HepG2 (cell line): ENCODE data around the gene PCNT. TPM values are rescaled to one million over a fixed set of nuclear protein-coding genes. Genes with fewer than 3 reads are reported as not detected.

Source experiments
- ATAC-seq: fragments of 200-7000 bp; cut with Tn5 transposase; 3 replicates; pipeline ENCODE4 v1.9.1; 2020; ENCODE audit warnings: mild to moderate bottlenecking, moderate library complexity
- BruUV-seq: library from RNA; stranded (reverse); fragments of 400-500 nt; replicated peaks from 2 replicates; lab custom pipeline; 2021; lab: Mats Ljungman, UMichigan
- CTCF ChIA-PET: fragments of 300-600 bp; formaldehyde crosslinking; extraction: SDS; loops from one replicate; lab custom pipeline; 2021; ENCODE audit warnings: low total read pairs, inconsistent platforms, low intra/inter-chr PET ratio; lab: Yijun Ruan, JAX
- POLR2A ChIA-PET: fragments of 350-600 bp; sonication (Branson Sonifier 250); formaldehyde crosslinking; loops from one replicate; lab custom pipeline; 2020; ENCODE audit warnings: antibody characterized with exemption, inconsistent platforms; lab: Yijun Ruan, JAX
- DNase-seq: peaks from one replicate; pipeline ENCODE4 v3.0.0-alpha.2; 2015; ENCODE audit warnings: low spot score
- FAIRE-seq: peaks from 3 replicates; lab custom pipeline; 2011; peaks lifted over from hg19 to GRCh38; lab: Jason Lieb, UNC
- H2AFZ ChIP-seq: one replicate; pipeline ENCODE4 v1.6.1; 2011; ENCODE audit warnings: low read length, inconsistent platforms
- H3K27ac ChIP-seq: fragments of 300-600 bp; 3 replicates; pipeline ENCODE4 v1.8.0; 2011; ENCODE audit warnings: mixed run types, mild to moderate bottlenecking, mixed read lengths, low read length, inconsistent platforms; ENCODE audit not compliant: insufficient read depth; ENCODE audit errors: extremely low read length
- H3K27me3 ChIP-seq, 2 experiments: fragments of 200-600 bp in 1 of 2; 2 replicates in 1 of 2; 3 replicates in 1 of 2; pipeline versions ENCODE4 v1.6.0 to v1.8.0; 2011; ENCODE audit warnings: low read length in 2 of 2, mild to moderate bottlenecking in 2 of 2, moderate library complexity in 2 of 2, inconsistent platforms in 1 of 2; ENCODE audit not compliant: insufficient read depth in 2 of 2, control insufficient read depth in 1 of 2
- H3K36me3 ChIP-seq, 2 experiments: fragments of 200-600 bp in 1 of 2; replicated peaks in 1 of 2; 2 replicates in 1 of 2; 3 replicates in 1 of 2; pipeline versions ENCODE4 v1.5.1 to v1.8.0; 2011; ENCODE audit warnings: low read length in 2 of 2, inconsistent platforms in 1 of 2; ENCODE audit not compliant: insufficient read depth in 2 of 2, control insufficient read depth in 1 of 2
- H3K4me1 ChIP-seq: 2 replicates; pipeline ENCODE4 v1.5.1; 2012; ENCODE audit warnings: low read length, inconsistent platforms; ENCODE audit not compliant: insufficient read depth
- H3K4me2 ChIP-seq: 2 replicates; pipeline ENCODE4 v1.6.0; 2011; ENCODE audit warnings: low read depth, low read length, inconsistent platforms
- H3K4me3 ChIP-seq, 3 experiments: fragments of 200-600 bp in 1 of 3; sonication (generic), shearing (Covaris generic) in 1 of 3; replicated peaks in 1 of 3; 2 replicates each; pipeline ENCODE4 v1.5.1; 2011 to 2016; ENCODE audit warnings: low read length in 3 of 3, inconsistent platforms in 2 of 3, low read depth in 2 of 3, mild to moderate bottlenecking in 2 of 3, control low read depth in 1 of 3, mixed read lengths in 1 of 3; ENCODE audit not compliant: insufficient read depth in 1 of 3
- H3K79me2 ChIP-seq: one replicate; pipeline ENCODE4 v1.6.1; 2011; ENCODE audit warnings: low read length, inconsistent platforms; ENCODE audit not compliant: insufficient read depth
- H3K9ac ChIP-seq: 2 replicates; pipeline ENCODE4 v1.6.0; 2011; ENCODE audit warnings: mild to moderate bottlenecking, low read depth, low read length, inconsistent platforms; ENCODE audit not compliant: insufficient read depth
- H3K9me3 ChIP-seq: 2 replicates; pipeline ENCODE4 v1.5.1; 2012; ENCODE audit warnings: mild to moderate bottlenecking, low read length
- H4K20me1 ChIP-seq: 2 replicates; pipeline ENCODE4 v1.6.0; 2011; ENCODE audit warnings: inconsistent platforms, mild to moderate bottlenecking, low read length, moderate library complexity; ENCODE audit not compliant: insufficient read depth
- ADNP ChIP-seq: sonication (generic); formaldehyde crosslinking; IDR thresholded peaks from 2 replicates; pipeline ENCODE4 v1.4.0; 2020; ENCODE audit warnings: missing genetic modification reagents
- AGO2 ChIP-seq: fragments of 200-400 bp; formaldehyde crosslinking; optimal IDR thresholded peaks from 2 replicates; pipeline ENCODE3; 2017; ENCODE audit warnings: mild to moderate bottlenecking, low read depth, low read length, moderate library complexity
- ARNT ChIP-seq: fragments of 450-650 bp; IDR thresholded peaks from 2 replicates; pipeline ENCODE4 v1.6.1; 2017
- CREM ChIP-seq, 2 experiments: sonication (generic) in 1 of 2; formaldehyde crosslinking in 1 of 2; IDR thresholded peaks; 2 replicates each; pipeline versions ENCODE4 v1.4.0 to v1.6.1; 2016 to 2020; ENCODE audit warnings: antibody characterized with exemption in 1 of 2, mild to moderate bottlenecking in 1 of 2, missing genetic modification reagents in 1 of 2
- EED ChIP-seq: sonication (generic); formaldehyde crosslinking; IDR thresholded peaks from 2 replicates; pipeline ENCODE4 v1.5.0; 2020; ENCODE audit warnings: mild to moderate bottlenecking, missing genetic modification reagents
- HNF4A ChIP-seq: sonication (generic); formaldehyde crosslinking; IDR thresholded peaks from 2 replicates; pipeline ENCODE4 v1.4.0; 2020; ENCODE audit warnings: missing genetic modification reagents
- ISL2 ChIP-seq: sonication (generic); formaldehyde crosslinking; IDR thresholded peaks from 2 replicates; pipeline ENCODE4 v1.5.0; 2020; ENCODE audit warnings: missing genetic modification reagents
- NCOA5 ChIP-seq: sonication (generic); formaldehyde crosslinking; IDR thresholded peaks from 2 replicates; pipeline ENCODE4 v1.4.0; 2020; ENCODE audit warnings: missing genetic modification reagents
- POLR2AphosphoS2 ChIP-seq: IDR thresholded peaks from 2 replicates; pipeline ENCODE4 v1.6.1; 2011; ENCODE audit warnings: low read depth, low read length, improper control_type of control experiment
- SMAD9 ChIP-seq: sonication (generic); formaldehyde crosslinking; IDR thresholded peaks from 2 replicates; pipeline ENCODE4 v1.5.1; 2020; ENCODE audit warnings: mild to moderate bottlenecking, missing genetic modification reagents
- TP53 ChIP-seq: sonication (generic); formaldehyde crosslinking; conservative IDR thresholded peaks from 2 replicates; pipeline ENCODE4 v1.4.0; 2020; ENCODE audit warnings: missing genetic modification reagents
- XBP1 ChIP-seq: sonication (generic); formaldehyde crosslinking; IDR thresholded peaks from 2 replicates; pipeline ENCODE4 v1.5.0; 2020; ENCODE audit warnings: missing genetic modification reagents
- ZNF530 ChIP-seq: sonication (generic); formaldehyde crosslinking; IDR thresholded peaks from 2 replicates; pipeline ENCODE4 v1.5.0; 2020; ENCODE audit warnings: low read depth, mild to moderate bottlenecking, missing genetic modification reagents
- ZNF557 ChIP-seq: sonication (generic); formaldehyde crosslinking; IDR thresholded peaks from 2 replicates; pipeline ENCODE4 v1.4.0; 2020; ENCODE audit warnings: missing genetic modification reagents
- ZNF737 ChIP-seq: sonication (generic); formaldehyde crosslinking; IDR thresholded peaks from 2 replicates; pipeline ENCODE4 v1.5.0; 2020; ENCODE audit warnings: missing genetic modification reagents, mild to moderate bottlenecking, borderline replicate concordance
- ZSCAN22 ChIP-seq: sonication (generic); formaldehyde crosslinking; IDR thresholded peaks from 2 replicates; pipeline ENCODE4 v1.4.0; 2020; ENCODE audit warnings: mild to moderate bottlenecking, missing genetic modification reagents
- WGBS: methylation state at CpG from one replicate; pipeline ENCODE4 v1.1.6; 2017; ENCODE audit warnings: low lambda C conversion rate; 5-methylcytosine and 5-hydroxymethylcytosine counted together
- in situ Hi-C: cut with HindIII; loops from 2 replicates; pipeline ENCODE4 v1.10.0; 2017; ENCODE audit warnings: low pct_unique_long_range_greater_than_20kb; ENCODE audit not compliant: extremely low pct_ligation_motif_present
- intact Hi-C: fragments of 100-400 bp; cut with micrococcal nuclease; formaldehyde crosslinking; loops from one replicate; pipeline ENCODE4 v1.10.0; 2022; ENCODE audit not compliant: unreplicated experiment
- polyA plus RNA-seq, 8 experiments: library from polyadenylated mRNA; depleted of rRNA in 3 of 8; stranded (reverse) in 7 of 8; unstranded in 1 of 8; fragments of >200 nt; fragmentation: Illumina TruSeq in 4 of 8; extraction: Trizol in 4 of 8; gene quantifications; 2 replicates each; pipeline versions ENCODE4 v1.2.1 to v1.2.3, GENCODE V29; 2011 to 2016; ENCODE audit warnings: low read depth in 4 of 8, missing spikeins in 1 of 8, mixed read lengths in 1 of 8; ENCODE audit not compliant: insufficient read depth in 1 of 8
- total RNA-seq, 5 experiments: library from RNA; depleted of rRNA; stranded (reverse); fragments of >200 nt; fragmentation: Illumina TruSeq; extraction: Trizol; gene quantifications; 2 replicates each; pipeline ENCODE4 v1.2.3, GENCODE V29; 2016; ENCODE audit warnings: low read depth in 1 of 5
- TF ChIP-seq, protein P1 (sequence below): sonication (generic); formaldehyde crosslinking; IDR thresholded peaks from 2 replicates; pipeline ENCODE4 v1.4.0; 2020; ENCODE audit warnings: missing genetic modification reagents
- TF ChIP-seq, protein P2 (sequence below): sonication (generic); formaldehyde crosslinking; IDR thresholded peaks from 2 replicates; pipeline ENCODE4 v1.8.0; 2022; ENCODE audit warnings: missing genetic modification reagents, low read depth, mild to moderate bottlenecking, borderline replicate concordance
- TF ChIP-seq, protein P3 (sequence below): sonication (generic); IDR thresholded peaks from 2 replicates; pipeline ENCODE4 v1.6.1; 2016; ENCODE audit warnings: low read depth, borderline replicate concordance
- TF ChIP-seq, protein P4 (sequence below): IDR thresholded peaks from 2 replicates; pipeline ENCODE4 v1.6.1; 2016; ENCODE audit warnings: control low read depth

Gene PCNT
- total and polyA plus RNA-seq, 2 of the 13 experiments (the other 11 are each of a cell fraction or from before 2014, with no cell fraction given) = 5.6 to 12.4 TPM

DNA sequence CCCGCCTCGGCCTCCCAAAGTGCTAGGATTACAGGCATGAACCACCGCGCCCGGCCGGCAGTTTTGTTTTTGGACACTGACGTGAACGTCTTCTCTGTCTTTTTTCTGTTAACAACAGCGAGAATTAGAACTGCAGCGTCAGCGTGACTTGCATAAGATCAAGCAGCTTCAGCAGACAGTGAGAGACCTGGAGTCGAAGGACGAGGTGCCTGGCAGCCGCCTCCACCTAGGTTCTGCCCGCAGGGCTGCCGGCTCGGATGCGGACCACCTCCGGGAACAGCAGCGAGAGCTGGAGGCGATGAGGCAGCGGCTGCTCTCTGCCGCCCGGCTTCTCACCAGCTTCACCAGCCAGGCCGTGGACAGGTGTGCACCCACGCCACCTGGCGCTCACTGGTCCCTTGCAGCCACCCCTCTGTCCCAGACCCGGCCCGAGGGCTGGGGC, 111.9 kb downstream of the PCNT start:
- no peak overlapping the region for H2AFZ ChIP-seq
- intact Hi-C loops = no loop called here
- H3K27ac ChIP-seq = no peak overlapping the region
- DNase-seq (no peak), ATAC-seq (no peak), FAIRE-seq (no peak)
- no peaks in the 10 kb centered on the region for H4K20me1 ChIP-seq
- in situ Hi-C loops = no loop called here
- ChIA-PET POLR2A (no interaction called here), CTCF (no interaction called here)
- no peaks in the 10 kb centered on the region for H3K27me3 ChIP-seq
- H3K79me2 ChIP-seq = no peaks in the 10 kb centered on the region
- H3K9me3 ChIP-seq = no peaks in the 10 kb centered on the region
- WGBS = 98% methylated on average over 20 of the region's 29 CpGs
- no peak overlapping the region for H3K4me2 ChIP-seq
- H3K9ac ChIP-seq = no peak overlapping the region
- BruUV-seq = no TSS peak
- no peak for TF ChIP-seq TP53 (CRISPR knock-in tag)
- TF ChIP-seq XBP1 (CRISPR knock-in tag) = no peak
- no peak for TF ChIP-seq ZSCAN22
- TF ChIP-seq SMAD9 = no peak
- TF ChIP-seq ISL2 (CRISPR knock-in tag) = no peak
- no peak for TF ChIP-seq ZNF737 (CRISPR knock-in tag)
- TF ChIP-seq AGO2 = no peak
- TF ChIP-seq, protein P1, sequence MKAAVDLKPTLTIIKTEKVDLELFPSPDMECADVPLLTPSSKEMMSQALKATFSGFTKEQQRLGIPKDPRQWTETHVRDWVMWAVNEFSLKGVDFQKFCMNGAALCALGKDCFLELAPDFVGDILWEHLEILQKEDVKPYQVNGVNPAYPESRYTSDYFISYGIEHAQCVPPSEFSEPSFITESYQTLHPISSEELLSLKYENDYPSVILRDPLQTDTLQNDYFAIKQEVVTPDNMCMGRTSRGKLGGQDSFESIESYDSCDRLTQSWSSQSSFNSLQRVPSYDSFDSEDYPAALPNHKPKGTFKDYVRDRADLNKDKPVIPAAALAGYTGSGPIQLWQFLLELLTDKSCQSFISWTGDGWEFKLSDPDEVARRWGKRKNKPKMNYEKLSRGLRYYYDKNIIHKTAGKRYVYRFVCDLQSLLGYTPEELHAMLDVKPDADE (CRISPR knock-in tag) = no peak
- no peak for TF ChIP-seq NCOA5 (CRISPR knock-in tag)
- no peak for TF ChIP-seq HNF4A (CRISPR knock-in tag)
- TF ChIP-seq EED = no peak
- TF ChIP-seq, protein P2, sequence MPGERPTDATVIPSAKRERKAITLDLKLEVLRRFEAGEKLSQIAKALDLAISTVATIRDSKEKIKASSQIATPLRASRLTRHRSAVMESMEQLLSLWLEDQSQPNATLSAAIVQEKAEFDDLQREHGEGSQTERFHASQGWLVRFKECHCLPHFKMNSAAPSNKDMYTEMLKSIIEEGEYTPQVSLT (CRISPR knock-in tag) = no peak
- TF ChIP-seq, protein P3, sequence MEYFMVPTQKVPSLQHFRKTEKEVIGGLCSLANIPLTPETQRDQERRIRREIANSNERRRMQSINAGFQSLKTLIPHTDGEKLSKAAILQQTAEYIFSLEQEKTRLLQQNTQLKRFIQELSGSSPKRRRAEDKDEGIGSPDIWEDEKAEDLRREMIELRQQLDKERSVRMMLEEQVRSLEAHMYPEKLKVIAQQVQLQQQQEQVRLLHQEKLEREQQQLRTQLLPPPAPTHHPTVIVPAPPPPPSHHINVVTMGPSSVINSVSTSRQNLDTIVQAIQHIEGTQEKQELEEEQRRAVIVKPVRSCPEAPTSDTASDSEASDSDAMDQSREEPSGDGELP = no peak
- no peak for TF ChIP-seq ARNT
- TF ChIP-seq ADNP (CRISPR knock-in tag) = no peak
- no peak for TF ChIP-seq ZNF557 (CRISPR knock-in tag)
- no peak for TF ChIP-seq CREM (IDR thresholded peaks at IDR 0.05)
- TF ChIP-seq CREM (CRISPR knock-in tag; IDR thresholded peaks at IDR 0.05) = no peak
- TF ChIP-seq ZNF530 (CRISPR knock-in tag) = no peak
- TF ChIP-seq, protein P4, sequence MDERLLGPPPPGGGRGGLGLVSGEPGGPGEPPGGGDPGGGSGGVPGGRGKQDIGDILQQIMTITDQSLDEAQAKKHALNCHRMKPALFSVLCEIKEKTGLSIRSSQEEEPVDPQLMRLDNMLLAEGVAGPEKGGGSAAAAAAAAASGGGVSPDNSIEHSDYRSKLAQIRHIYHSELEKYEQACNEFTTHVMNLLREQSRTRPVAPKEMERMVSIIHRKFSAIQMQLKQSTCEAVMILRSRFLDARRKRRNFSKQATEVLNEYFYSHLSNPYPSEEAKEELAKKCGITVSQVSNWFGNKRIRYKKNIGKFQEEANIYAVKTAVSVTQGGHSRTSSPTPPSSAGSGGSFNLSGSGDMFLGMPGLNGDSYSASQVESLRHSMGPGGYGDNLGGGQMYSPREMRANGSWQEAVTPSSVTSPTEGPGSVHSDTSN = no peak
- no peak for TF ChIP-seq POLR2AphosphoS2
- no peak overlapping the region for H3K4me3 ChIP-seq
- no peaks in the 10 kb centered on the region for H3K4me1 ChIP-seq
- H3K36me3 ChIP-seq = peaks cover 21 to 69% of the 10 kb centered on the region in 2 experiments
